Neural cell (in vitro differentiated cells): ENCODE data around the gene GARIN5A. TPM values are rescaled to one million over a fixed set of nuclear protein-coding genes. Genes with fewer than 3 reads are reported as not detected.

Experiments
- H2AFZ ChIP-seq: fragments of 200-600, 300-800 bp; sonication (generic), shearing (Covaris generic); 2 replicates; pipeline ENCODE4 v1.6.0; 2014; ENCODE audit warnings: low read depth, mild to moderate bottlenecking, antibody characterized with exemption, low read length, moderate library complexity
- H3F3A ChIP-seq: fragments of 200-600 bp; shearing (Covaris generic); 2 replicates; pipeline ENCODE4 v1.6.1; 2016; ENCODE audit warnings: mild to moderate bottlenecking, moderate library complexity, mixed read lengths, antibody characterized with exemption, low read length; ENCODE audit not compliant: insufficient read depth, poor library complexity, severe bottlenecking
- H3K27ac ChIP-seq: fragments of 200-600, 300-800 bp; sonication (generic), shearing (Covaris generic); 2 replicates; pipeline ENCODE4 v1.5.1; 2014; ENCODE audit warnings: mild to moderate bottlenecking, low read length, moderate library complexity
- H3K27me3 ChIP-seq: fragments of 300-800, 200-600 bp; sonication (generic), shearing (Covaris generic); 2 replicates; pipeline ENCODE4 v1.6.0; 2014; ENCODE audit warnings: mild to moderate bottlenecking, low read depth, low read length, moderate library complexity; ENCODE audit not compliant: insufficient read depth
- H3K36me3 ChIP-seq: fragments of 300-800, 200-600 bp; sonication (generic), shearing (Covaris generic); 2 replicates; pipeline ENCODE4 v1.5.1; 2014; ENCODE audit warnings: mild to moderate bottlenecking, antibody characterized with exemption, low read length, moderate library complexity; ENCODE audit not compliant: insufficient read depth
- H3K4me2 ChIP-seq: fragments of 300-800, 200-600 bp; sonication (generic), shearing (Covaris generic); 2 replicates; pipeline ENCODE4 v1.6.0; 2014; ENCODE audit warnings: mild to moderate bottlenecking, low read length
- H3K4me3 ChIP-seq: fragments of 300-800, 200-600 bp; sonication (generic), shearing (Covaris generic); 2 replicates; pipeline ENCODE4 v1.5.1; 2014; ENCODE audit warnings: mild to moderate bottlenecking, low read length, moderate library complexity
- H3K79me2 ChIP-seq: fragments of 200-600 bp; shearing (Covaris generic); replicated peaks from 2 replicates; pipeline ENCODE4 v1.6.0; 2014; ENCODE audit warnings: mild to moderate bottlenecking, low read length, moderate library complexity; ENCODE audit not compliant: insufficient read depth
- H3K9ac ChIP-seq: fragments of 300-800, 200-600 bp; sonication (generic), shearing (Covaris generic); 2 replicates; pipeline ENCODE4 v1.6.1; 2016; ENCODE audit warnings: mild to moderate bottlenecking, low read length, mixed read lengths
- H3K9me2 ChIP-seq: fragments of 200-600 bp; shearing (Covaris generic); 2 replicates; pipeline ENCODE4 v1.6.1; 2016; ENCODE audit warnings: mild to moderate bottlenecking, low read length, mixed read lengths; ENCODE audit not compliant: insufficient read depth
- H3K9me3 ChIP-seq: fragments of 200-600, 300-800 bp; sonication (generic), shearing (Covaris generic); 2 replicates; pipeline ENCODE4 v1.6.1; 2016; ENCODE audit warnings: mild to moderate bottlenecking, mixed run types, low read length, moderate library complexity, mixed read lengths
- H4K20me1 ChIP-seq: fragments of 200-600 bp; shearing (Covaris generic); 2 replicates; pipeline ENCODE4 v1.6.1; 2016; ENCODE audit warnings: mild to moderate bottlenecking, mixed run types; ENCODE audit not compliant: insufficient read depth
- CTCF ChIP-seq: fragments of 450-650 bp; IDR thresholded peaks from 2 replicates; pipeline ENCODE4 v1.5.1; 2014; ENCODE audit warnings: antibody characterized with exemption, mild to moderate bottlenecking, moderate library complexity; ENCODE audit not compliant: poor library complexity, severe bottlenecking
- EP300 ChIP-seq: fragments of 450-650 bp; conservative IDR thresholded peaks from 2 replicates; pipeline ENCODE4 v1.6.1; 2014; ENCODE audit warnings: antibody characterized with exemption, mild to moderate bottlenecking, moderate library complexity; ENCODE audit not compliant: poor library complexity, severe bottlenecking
- EZH2 ChIP-seq: fragments of 200-600, 300-800 bp; shearing (Covaris generic), sonication (generic); IDR thresholded peaks from 2 replicates; pipeline ENCODE4 v1.6.1; 2014; ENCODE audit warnings: antibody characterized with exemption, low read length, borderline replicate concordance, mild to moderate bottlenecking; ENCODE audit not compliant: insufficient read depth, poor library complexity, severe bottlenecking
- MXI1 ChIP-seq: fragments of 450-650 bp; conservative IDR thresholded peaks from 2 replicates; pipeline ENCODE4 v1.6.1; 2014; ENCODE audit warnings: antibody characterized with exemption, mild to moderate bottlenecking; ENCODE audit not compliant: poor library complexity, severe bottlenecking
- POLR2AphosphoS5 ChIP-seq: IDR thresholded peaks from 2 replicates; pipeline ENCODE4 v1.6.1; 2012
- RAD21 ChIP-seq: fragments of 450-650 bp; conservative IDR thresholded peaks from 2 replicates; pipeline ENCODE4 v1.6.1; 2014; ENCODE audit warnings: antibody characterized with exemption, mild to moderate bottlenecking, moderate library complexity
- REST ChIP-seq: IDR thresholded peaks from 2 replicates; pipeline ENCODE4 v1.6.1; 2012; ENCODE audit warnings: borderline replicate concordance
- SMC3 ChIP-seq: fragments of 450-650 bp; conservative IDR thresholded peaks from 2 replicates; pipeline ENCODE4 v1.6.1; 2014; ENCODE audit warnings: antibody characterized with exemption, mild to moderate bottlenecking, moderate library complexity; ENCODE audit not compliant: poor library complexity
- TAF1 ChIP-seq: IDR thresholded peaks from 2 replicates; pipeline ENCODE4 v1.6.1; 2012; ENCODE audit warnings: low read depth
- polyA plus RNA-seq: library from polyadenylated mRNA; depleted of rRNA; stranded (reverse); fragments of >200 nt; gene quantifications from 2 replicates; pipeline ENCODE4 v1.2.3, GENCODE V29; 2014

GARIN5A gene
- polyA plus RNA-seq, 1 donor from 2014 or later = 3.3 TPM

- Histone ChIP-seq H3K4me3 (no peak overlapping the region), H3K9ac (no peak overlapping the region), H4K20me1 (no peaks in the 10 kb centered on the region), H2AFZ (no peak overlapping the region), H3K27ac (no peak overlapping the region), H3K79me2 (no peaks in the 10 kb centered on the region), H3K36me3 (no peaks in the 10 kb centered on the region), H3F3A (no peaks in the 10 kb centered on the region), H3K9me3 (no peaks in the 10 kb centered on the region), H3K9me2 (no peaks in the 10 kb centered on the region), H3K4me2 (no peak overlapping the region), H3K27me3 (no peaks in the 10 kb centered on the region)
- TF ChIP-seq POLR2AphosphoS5 (no peak), SMC3 (no peak), REST (no peak), TAF1 (no peak), CTCF (no peak), EP300 (no peak), MXI1 (no peak), RAD21 (no peak), EZH2 (no peak)
Measured at GRCh38 chr19:50465986-50466705, 10.5 kb downstream of the GARIN5A start.

- H3F3A ChIP-seq = no peaks in the 10 kb centered on the region
- no peak overlapping the region for H3K4me3 ChIP-seq
- no peaks in the 10 kb centered on the region for H3K9me2 ChIP-seq
- no peaks in the 10 kb centered on the region for H4K20me1 ChIP-seq
- H3K4me2 ChIP-seq = no peak overlapping the region
- no peaks in the 10 kb centered on the region for H3K27me3 ChIP-seq
- TF ChIP-seq CTCF (no peak), TAF1 (no peak), MXI1 (no peak), EP300 (no peak), RAD21 (no peak), REST (no peak), EZH2 (no peak), POLR2AphosphoS5 (no peak), SMC3 (no peak)
- H3K9me3 ChIP-seq = no peaks in the 10 kb centered on the region
- H2AFZ ChIP-seq = no peak overlapping the region
- H3K27ac ChIP-seq = no peak overlapping the region
- no peaks in the 10 kb centered on the region for H3K79me2 ChIP-seq
- no peak overlapping the region for H3K9ac ChIP-seq
- no peaks in the 10 kb centered on the region for H3K36me3 ChIP-seq
Measured at GRCh38 chr19:50465000-50465399, 11.6 kb downstream of the GARIN5A start.
